Thyroid gland (tissue), 4 donors: ENCODE data around the gene KAZN.

ENCODE experiments used
- CTCF ChIP-seq, 6 experiments: fragments of 200-600 bp in 3 of 6; fragments of 450-650 bp in 3 of 6; sonication (generic) in 3 of 6; IDR thresholded peaks; one replicate each; pipeline ENCODE4 v1.5.1; 2016 to 2019; ENCODE audit warnings: antibody characterized with exemption in 6 of 6, mild to moderate bottlenecking in 2 of 6, inconsistent platforms in 1 of 6, moderate library complexity in 1 of 6
- POLR2A ChIP-seq, 2 donors: fragments of 450-650 bp; IDR thresholded peaks; one replicate each; pipeline ENCODE4 v1.6.1; 2017; ENCODE audit warnings: antibody characterized with exemption in 2 of 2, mild to moderate bottlenecking in 2 of 2, moderate library complexity in 1 of 2

DNA sequence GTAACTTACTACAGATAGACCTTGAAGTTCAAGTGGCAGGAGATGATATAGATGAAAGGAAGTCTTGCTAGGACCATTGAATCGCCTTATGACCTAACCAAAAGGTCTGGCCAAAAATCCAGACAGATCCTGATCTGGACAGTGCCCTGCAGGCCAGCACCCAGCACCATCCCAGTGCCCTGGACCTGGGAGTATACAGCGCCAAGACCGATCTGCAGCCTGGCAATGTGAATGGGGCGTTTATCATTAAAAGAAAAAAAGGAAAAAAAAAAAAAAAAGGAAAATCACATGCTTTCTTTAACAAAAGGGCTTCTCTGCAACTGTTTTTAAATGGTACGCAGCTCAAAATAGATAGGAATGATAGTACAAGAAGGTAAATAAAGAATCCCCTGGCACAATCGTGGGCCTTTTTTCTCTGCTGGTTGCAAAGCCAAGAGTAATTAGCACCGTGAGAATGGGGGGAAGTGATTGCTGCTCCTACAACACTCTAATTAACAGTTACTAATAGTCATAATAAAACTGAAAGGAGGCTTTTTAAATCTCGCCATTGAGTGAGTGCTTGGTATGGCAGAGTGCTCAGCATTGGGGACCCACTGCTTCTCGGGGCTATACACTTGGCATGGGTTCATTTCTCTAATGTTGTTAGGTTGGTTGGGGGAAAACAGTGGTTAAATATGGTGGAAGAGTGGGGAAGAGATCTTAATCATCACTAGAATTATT is 146.7 kb downstream of the KAZN start:
- TF ChIP-seq CTCF (IDR thresholded peaks at IDR 0.05) (no peak), POLR2A (IDR thresholded peaks at IDR 0.05) (no peak)
